CD4-positive, alpha-beta T cell treated with Interleukin-4 for 4 hours (primary cell): ENCODE results near the gene WDR37.
A peak's percentile ranks its signal among the peaks of the same experiment; 100 is the strongest.
"Not testable (repeated sequence)": the region's sequence is repeated elsewhere in the genome, so short reads cannot be mapped to it uniquely, and the experiment has no call there.

ENCODE experiments used
- DNase-seq: peaks from one replicate; pipeline ENCODE4 v3.0.0-alpha.2; 2020

The WDR37 gene

DNA sequence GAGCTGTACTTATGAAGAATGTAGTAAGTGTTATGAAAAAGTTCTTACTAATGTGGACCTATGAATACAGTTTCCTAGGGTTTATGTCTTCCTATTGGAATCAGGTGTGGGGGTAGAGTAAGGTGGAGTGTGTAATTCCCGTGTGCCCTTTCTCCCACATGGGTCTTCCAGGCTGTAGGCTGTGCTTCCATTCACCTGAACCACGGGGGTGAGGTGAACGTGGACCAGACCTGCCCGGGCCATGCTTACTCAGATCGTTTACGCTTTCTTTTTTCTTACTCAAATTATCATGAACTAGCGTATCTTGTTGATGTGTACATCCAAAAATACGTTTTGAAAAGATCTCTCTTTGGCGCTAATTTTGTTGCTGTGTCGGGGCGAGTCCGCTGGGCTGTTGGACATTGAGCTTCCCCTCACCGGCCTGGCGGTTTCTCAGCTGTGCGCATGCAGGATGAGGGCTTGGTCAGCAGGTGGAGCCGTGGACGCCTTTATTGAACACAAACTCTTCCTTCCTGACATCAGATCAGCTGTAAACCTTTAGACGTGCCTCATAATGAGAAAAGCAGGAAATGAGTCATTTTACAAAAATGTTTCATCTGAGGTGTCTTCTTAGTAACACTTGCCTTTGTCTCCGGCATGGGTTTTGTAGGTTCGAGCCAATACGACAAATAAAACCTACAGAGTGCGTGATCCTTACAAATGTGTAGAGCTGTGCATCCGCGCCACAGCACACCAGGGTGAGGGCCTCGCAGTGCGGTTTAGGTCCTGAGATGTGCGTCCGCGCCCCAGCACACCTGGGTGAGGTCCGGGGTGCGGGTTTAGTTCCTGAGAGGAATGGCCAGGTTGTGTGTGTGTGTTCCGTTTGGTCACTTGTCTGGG lies 53.8 kb downstream of the WDR37 start:
- DNase-seq = peak; percentile 90

DNA sequence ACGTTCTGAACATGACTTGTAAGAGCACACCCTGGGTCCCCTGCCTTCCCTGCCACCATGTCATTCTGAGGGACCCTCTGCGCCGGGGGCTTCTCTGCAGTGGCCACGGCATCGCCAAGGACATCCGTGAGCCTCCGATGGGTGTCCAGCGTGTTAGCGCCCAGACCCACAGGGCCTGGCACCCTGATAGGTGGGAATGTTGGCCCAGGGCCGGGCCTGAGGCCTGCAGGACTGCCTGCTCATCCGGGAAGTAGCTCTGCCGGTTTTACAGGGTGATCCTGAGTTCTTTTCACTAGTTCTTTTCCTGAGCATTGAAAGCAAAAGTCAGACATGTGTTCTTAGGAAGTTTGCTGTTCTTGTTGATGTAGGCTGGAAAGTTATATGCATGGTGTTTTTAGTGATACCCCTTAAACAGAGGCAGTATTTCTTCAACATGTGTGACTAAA lies 54.5 kb downstream of the WDR37 start:
- no peak for DNase-seq

DNA sequence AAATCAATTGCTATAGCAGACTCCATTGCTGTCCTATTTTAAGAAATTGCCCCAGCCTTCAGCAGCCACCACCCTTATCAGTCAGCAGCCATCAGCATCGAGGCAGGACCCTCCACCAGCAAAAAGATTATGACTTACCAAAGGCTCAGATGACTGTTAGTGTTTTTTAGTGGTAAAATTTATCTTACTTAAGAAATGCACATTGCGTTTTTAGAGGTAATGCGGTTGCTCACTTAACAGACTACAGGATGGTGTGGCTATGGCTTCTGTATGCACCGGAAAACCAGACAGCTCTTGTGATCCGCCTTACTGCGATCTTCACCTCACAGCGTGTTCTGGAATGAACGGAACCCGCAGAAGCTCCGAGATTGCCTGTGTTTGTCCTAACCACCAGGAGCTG lies 58.1 kb downstream of the WDR37 start:
- no peak for DNase-seq

DNA sequence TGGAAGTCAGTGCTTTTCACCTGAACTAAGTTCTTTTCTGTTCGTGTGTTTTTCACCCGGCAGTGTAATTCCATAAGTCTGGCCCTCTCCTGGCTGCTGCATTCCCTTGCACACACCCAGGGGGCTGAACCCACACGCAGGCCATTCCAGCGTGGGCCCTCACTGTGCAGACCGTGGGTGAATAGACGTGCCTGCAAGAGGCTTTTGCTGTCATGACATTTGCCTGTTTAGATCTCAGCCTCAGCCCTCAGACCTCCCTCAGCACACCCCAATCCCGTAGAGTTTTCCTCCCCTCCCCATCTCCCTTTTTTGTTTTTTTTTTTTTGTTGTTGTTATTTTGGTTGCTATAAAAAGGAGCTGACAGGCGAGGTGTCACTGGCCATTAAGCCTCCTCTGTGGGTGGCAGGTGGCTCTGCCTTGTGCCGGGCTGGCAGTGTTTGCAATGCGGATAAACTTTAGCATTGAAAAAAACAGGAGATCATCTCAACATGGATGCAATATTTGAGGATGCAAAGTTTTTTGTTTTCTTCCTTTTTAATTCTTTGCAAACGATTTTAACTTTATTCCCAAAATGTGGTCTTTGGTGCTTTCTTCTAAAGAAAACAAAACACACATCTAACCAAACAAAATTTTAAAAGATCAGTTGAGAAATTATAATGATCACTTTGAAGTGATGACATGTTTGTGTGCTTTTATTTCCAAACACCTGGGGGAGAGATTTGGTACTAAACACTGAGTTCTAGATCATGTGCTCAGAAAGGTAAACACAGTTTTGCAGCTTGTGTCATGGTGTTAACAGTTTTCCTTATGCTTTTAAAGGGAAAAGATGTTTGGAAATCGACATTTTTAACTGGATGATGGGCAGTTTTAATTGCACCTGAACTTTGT lies 58.8 kb downstream of the WDR37 start:
- no peak for DNase-seq

DNA sequence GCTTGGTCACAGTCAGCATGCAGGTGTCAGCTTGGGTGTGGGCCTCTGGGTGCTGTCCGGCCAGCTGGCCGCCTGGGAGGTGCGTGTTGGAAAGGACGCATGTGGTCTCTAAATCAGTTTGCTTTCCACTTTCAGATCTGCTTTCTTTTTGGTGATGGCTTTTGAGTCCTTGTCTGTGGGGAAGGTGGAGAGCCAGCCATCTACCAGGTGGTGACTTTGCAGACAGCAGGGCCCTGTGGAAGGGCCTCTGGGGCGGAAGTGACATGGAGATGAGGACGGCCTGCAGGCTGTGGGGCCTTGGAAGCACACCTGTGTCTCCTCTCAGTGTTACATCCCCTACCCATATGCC lies 59.4 kb downstream of the WDR37 start:
- no peak for DNase-seq

DNA sequence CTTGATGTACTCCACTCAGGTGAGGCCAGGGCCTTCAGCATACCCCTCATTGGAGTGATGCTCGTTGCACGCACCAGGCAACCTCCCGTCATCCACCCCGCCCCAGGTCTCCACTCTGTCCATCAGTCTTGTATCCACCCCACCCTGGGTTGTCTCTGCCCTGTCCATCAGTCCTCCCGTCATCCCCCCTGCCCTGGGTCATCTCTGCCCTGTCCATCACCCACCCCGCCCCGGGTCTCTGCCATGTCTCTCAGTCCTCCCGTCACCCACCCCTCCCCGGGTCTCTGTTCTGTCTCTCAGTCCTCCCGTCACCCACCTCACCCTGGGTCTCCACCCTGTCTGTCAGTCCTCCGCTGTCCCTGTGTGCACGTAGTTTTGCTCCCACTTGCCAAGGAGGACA lies 59.9 kb downstream of the WDR37 start:
- no peak for DNase-seq

DNA sequence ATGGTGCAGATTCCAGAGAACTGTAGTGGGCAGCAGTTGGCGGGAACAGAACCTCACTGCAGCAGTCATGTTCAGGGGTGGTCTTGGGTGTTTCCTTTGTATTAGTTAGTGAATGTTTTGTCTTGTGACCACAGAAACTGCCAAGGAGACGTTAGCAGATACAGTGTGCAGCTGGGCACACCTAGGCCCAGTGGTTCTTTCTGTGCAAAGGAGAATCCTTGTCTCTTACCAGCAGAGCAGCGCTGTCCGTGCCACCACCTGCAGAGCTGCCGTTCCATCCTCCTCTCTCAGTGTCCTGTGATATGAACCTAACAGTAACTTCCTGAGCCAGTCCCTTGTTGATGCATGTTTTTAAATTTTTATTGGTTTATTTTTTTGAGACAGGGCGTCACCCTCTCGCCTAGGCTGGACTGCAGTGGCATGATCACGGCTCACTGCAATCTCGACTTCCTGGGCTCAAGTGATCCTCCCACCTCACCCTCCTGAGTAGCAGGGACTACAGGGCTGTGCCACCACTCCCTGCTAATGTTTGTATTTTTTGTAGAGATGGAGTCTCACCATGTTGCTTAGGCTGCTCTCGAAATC lies 60.6 kb downstream of the WDR37 start:
- DNase-seq = no peak

DNA sequence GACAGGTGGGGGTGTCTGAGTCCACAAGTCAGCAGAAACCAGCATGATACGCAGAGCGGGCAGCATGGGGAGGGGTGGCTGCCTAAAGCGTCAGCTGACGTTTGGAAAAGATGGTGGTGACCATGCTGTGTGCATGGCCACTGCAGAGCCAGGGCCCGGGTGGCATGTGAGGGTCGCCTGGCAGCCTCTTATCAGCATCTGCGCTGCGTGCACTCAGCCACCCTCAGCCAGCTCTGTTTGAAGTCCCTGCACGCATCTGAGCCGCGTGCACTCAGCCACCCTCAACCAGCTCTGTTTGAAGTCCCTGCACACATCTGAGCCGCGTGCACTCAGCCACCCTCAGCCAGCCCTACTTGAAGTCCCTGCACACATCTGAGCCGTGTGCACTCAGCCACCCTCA lies 61.5 kb downstream of the WDR37 start:
- DNase-seq = no peak

DNA sequence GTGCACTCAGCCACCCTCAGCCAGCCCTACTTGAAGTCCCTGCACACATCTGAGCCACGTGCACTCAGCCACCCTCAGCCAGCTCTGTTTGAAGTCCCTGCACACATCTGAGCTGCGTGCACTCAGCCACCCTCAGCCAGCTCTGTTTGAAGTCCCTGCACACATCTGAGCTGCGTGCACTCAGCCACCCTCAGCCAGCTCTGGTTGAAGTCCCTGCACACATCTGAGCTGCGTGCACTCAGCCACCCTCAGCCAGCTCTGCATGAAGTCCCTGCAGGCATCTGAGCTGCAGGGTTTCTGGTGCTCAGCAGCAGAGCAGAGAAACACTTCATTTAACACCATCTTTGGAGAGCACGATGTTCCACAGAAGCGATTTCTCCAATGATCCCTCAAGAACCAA lies 62.1 kb downstream of the WDR37 start:
- DNase-seq = not testable (repeated sequence)

DNA sequence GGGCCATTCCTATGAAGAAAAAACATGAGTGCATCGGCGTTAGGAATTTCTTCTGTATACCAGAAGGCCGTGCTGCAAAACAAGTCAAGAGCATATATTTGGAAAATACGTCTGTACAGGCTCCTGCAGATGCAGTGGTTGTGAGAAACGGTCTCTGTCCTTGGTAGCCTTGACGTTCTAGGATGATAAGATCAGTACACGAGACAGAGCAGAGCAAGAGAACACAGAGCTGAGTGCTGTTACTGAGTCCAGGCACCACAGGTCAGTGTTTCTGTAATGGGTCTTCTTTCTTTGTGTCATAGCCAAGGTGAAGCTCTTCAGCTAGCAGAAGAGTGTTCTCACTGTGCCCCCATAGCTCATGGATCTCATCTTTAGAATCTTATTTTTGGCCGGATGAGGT lies 62.8 kb downstream of the WDR37 start:
- DNase-seq = no peak

DNA sequence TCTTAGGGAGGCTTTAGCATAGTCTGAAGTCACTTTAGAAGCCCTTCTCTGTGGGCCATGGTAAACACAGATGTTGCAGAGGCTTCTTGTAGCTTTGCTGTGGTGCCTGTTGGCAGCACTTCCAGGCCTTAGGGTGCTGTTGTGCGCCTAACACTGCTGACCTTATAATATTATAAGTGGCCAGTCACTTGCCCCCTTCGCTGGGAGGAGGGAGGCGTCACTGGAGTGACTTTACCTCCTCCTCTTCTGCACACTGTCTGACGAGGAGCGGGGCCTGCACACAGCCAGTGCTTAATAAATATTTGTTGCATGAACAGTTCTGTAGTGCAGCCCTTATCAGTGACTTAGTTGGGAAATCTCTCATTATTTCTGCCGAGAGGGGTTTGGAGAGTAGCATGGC lies 63.3 kb downstream of the WDR37 start:
- no peak for DNase-seq

DNA sequence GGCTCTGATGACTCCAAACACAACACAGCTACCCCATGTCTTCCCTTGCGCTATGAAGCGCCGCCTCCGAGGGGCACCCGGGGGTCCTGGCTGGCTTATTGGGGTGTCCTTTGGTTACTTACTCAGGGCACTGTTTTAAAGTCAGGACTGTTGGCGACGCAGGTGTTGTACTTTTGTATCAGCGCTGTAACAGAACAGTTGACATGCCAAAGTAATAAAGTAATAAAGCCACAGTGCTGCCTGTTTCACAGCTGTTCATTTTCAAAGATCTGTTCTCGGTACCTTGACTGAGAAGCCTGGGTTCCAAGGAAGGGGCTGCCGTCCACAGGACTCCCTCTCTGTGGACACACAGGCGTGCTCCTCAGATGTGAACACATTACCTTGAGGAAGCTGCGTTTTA lies 64.1 kb downstream of the WDR37 start:
- no peak for DNase-seq

DNA sequence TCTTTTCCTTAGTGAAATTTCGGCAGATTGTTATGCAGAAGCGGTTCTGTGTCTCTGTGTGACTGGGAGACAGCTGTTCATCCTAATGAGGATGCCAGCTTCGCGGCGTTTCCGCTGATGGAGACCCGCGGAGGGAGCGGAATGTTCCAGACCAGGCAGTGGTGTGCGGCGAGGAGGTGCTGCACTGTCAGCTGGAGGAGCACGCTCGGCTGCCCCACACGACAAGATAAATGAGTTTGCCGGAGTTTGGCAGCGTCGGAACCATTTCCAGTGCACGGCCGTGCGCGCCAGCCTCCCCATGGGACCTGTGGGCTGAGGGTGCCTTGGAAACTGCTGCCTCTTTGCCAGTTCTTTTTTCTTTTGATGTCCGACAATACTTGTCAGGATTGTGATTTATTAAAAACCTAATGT lies 64.6 kb downstream of the WDR37 start:
- DNase-seq = no peak

DNA sequence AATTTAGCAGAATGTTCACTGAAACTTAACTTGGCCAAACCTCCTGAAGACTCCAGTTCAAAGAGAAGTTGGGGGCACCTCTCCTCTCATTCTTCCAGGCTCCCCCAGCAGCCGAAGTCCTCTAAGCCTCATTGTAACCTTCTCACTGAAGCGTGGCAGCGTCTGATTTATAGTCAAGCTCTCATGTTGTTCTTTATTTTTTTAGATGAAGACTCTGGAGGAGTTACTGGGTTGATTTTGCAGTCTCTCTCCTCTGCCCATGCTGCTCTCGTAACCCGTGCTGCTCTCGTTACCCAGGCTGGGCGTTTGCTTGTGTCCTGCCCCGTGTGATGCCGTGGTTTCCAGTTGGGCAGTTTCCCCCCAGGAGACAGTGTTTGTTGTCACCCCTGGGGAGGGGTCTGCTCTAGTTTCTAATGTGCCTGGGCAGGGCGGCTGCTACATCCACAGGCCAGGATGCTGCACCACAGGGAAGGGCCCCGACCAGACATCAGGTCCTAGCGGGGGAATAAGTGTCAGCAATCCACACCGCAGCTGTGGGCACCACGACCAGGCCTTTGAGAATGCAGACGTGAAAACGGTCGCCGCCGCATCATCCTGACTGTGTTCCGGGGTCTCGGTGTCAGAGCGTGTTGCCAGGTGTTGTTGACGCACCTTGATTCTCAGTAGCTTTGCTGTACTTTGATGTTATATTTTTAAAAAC lies 65.2 kb downstream of the WDR37 start:
- no peak for DNase-seq

DNA sequence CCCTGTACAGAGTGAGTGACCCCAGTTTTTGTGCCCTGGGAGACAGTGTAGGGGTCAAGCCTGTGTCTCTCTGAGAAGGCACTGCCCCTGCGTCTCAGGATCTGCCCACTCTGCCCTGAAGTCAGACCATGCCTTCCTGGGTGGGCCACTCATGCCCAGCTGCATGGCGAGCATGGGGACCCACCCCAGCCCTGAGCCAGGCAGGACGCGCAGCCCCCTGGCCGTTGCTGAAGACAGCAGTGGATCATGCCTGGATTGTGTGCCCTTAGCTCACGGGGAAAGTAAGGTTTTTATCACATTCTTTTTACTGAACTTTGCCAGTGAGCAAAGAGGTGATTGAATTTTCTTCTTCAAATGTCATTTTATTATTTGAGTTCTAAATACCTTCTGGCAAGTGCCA lies 66.2 kb downstream of the WDR37 start:
- DNase-seq = no peak

DNA sequence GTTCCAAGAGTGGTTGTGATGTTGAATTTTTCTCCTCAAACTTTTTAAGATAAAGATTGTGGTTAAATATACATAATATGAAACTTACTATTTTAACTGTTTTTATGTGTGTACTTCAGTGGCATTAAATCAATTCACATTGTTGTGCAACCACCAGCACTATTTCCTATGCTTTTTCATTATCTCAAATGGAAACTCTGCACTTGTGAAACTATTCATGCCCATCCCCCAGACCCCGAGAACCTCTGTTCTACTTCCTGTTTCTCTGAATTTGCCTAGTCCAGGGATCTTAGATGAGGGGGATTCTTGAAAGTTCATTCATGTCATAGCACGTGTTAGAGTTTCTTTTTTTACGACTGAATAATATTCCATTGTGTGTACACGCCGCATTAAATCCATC lies 67.0 kb downstream of the WDR37 start:
- DNase-seq = no peak

DNA sequence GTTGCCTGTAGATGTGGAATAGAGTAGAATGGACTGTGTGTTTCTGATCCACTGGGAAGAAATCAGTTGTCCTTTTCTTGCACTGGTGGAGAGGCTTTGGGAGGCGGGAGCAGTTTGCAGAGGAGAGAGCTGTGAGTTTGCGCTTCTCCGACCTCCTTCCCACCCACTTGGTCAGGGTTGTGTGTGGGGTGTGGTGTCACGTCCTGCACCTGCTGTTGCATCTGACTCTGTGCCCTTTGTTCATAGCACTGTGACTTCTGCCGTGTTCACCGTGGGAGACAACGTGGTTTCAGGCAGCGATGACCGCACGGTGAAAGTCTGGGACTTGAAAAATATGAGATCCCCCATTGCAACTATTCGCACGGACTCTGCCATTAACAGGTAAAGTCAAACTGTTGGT lies 67.8 kb downstream of the WDR37 start:
- no peak for DNase-seq

DNA sequence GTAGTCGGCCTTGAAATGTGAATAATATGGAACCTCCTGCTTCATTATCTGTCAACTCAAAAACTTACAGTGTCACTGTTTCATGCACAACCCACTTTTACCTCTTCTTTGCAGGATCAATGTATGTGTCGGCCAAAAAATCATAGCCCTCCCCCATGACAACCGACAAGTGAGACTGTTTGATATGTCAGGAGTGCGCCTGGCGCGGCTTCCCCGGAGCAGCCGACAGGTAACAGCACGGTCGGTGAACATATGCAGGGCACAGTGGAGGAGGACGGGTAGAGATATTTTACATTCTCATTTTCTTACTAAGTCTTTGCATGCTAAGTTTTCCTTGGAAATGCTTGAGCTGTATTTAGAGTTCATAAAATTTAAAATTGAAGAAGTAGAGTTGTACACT lies 68.6 kb downstream of the WDR37 start:
- DNase-seq = no peak

DNA sequence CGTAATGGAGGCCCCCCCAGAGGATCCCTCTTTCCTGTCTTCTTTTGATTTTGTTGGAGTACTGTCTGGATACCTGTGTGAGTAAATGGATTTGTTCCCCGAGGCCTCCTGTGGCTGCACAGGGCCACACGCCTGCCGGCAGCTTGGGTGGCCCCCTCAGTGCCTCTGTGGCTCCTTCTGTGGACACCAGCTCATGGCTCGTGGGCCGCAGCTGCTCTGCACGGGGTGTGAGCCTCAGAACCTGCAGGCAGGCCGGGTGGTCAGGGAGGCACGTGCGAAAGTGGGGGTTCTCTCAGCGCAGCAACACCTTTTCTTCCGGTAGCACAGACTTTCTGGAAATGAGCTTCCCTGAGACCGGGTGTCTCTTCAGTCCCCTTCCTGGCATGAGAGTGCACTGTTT lies 70.3 kb downstream of the WDR37 start:
- no peak for DNase-seq

DNA sequence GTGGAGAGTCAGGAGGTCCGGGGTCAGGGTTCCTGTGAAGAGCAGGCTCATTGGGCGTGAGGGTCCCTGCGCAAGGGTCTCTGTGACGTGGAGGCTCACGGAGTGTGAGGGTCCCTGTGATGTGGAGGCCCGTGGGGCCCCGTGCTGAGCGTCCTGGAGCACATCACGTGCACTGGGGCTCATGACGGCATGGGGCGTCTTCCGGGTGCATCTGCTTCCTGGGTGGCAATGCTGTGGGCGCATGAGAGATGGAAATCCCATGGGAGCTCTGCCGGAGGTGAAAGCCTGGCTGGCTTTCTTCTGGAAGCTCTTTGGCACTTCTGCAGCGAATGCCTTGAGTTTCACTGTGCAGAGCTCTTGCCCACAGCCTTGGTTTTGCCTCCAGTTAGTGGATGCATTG lies 71.4 kb downstream of the WDR37 start:
- no peak for DNase-seq

DNA sequence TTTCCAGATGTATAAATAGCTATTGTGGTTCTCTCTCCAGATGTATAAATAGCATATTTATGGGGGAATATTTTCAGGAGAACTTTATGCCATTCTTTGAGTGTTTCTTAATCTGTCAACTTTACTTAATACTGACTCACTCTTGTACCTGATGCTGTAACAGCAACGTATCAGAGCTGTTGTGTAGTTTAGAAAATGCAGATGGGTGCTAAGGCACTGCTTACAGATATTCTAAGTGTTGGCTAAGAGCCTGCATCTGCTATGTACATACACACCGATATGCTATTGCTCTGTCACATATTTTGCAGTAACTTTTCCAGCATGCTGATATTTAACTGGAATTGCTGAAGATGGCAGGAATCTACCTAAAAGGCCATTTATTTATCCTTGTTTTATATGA lies 71.9 kb downstream of the WDR37 start:
- DNase-seq = no peak

DNA sequence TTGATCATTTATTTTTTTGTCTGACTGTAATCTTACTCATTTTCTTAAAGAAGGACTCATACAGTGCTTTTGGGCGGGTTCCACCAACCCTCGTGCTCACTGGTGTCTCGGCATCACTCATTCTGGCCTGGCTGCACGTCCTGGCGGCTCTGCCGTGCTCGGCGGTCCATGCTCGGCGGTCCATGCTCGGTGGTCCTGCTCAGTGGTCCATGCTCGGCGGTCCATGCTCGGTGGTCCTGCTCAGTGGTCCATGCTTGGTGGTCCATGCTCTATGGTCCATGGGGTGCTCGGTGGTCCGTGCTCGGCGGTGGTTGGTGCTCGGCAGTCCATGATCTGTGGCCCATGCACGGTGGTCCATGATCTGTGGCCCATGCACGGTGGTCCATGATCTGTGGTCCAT lies 72.5 kb downstream of the WDR37 start:
- no peak for DNase-seq

DNA sequence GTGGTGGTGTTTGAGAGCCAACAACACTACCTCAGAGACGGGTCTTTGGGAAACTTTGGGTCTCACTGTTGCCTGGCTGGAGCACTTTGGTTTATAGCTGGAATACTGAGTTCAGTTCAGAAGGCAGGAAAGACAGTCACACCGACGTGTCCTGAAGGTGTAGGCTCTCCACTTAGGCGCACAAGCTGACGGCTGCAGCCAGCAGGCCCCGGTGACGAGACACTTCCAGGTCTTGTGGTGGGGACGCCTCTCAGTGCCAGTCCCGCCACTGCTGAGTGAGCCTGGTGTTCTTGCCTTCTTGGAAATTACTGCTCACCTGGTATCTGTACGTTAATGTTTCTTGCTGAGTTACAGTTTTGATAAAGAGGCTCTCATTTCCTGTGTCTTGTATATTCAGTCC lies 74.0 kb downstream of the WDR37 start:
- no peak for DNase-seq
